ENCODE measurements around the gene MIA2. TPM values are rescaled to one million over a fixed set of nuclear protein-coding genes. Genes with fewer than 3 reads are reported as not detected.
"Not testable (repeated sequence)": the region's sequence is repeated elsewhere in the genome, so short reads cannot be mapped to it uniquely, and the experiment has no call there.

Gene MIA2
- total RNA-seq, 4 donors from 2014 or later = 13.8 to 19.4 (median 16.7) TPM

GRCh38 chr14:39232554-39233415 lies 930 bp upstream of the MIA2 start:
- no peak for ATAC-seq (ENCODE audit: low FRiP score)
- DNase-seq (ENCODE audit: low spot score) = no peak
- TF ChIP-seq, protein P1, sequence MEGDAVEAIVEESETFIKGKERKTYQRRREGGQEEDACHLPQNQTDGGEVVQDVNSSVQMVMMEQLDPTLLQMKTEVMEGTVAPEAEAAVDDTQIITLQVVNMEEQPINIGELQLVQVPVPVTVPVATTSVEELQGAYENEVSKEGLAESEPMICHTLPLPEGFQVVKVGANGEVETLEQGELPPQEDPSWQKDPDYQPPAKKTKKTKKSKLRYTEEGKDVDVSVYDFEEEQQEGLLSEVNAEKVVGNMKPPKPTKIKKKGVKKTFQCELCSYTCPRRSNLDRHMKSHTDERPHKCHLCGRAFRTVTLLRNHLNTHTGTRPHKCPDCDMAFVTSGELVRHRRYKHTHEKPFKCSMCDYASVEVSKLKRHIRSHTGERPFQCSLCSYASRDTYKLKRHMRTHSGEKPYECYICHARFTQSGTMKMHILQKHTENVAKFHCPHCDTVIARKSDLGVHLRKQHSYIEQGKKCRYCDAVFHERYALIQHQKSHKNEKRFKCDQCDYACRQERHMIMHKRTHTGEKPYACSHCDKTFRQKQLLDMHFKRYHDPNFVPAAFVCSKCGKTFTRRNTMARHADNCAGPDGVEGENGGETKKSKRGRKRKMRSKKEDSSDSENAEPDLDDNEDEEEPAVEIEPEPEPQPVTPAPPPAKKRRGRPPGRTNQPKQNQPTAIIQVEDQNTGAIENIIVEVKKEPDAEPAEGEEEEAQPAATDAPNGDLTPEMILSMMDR (IDR thresholded peaks at IDR 0.05) = no peak

- not testable (repeated sequence) for ATAC-seq (ENCODE audit: low FRiP score); DNase-seq (ENCODE audit: low spot score)
These were observed 1.3 kb downstream of the MIA2 start for GRCh38 chr14:39234986-39235385.

DNA sequence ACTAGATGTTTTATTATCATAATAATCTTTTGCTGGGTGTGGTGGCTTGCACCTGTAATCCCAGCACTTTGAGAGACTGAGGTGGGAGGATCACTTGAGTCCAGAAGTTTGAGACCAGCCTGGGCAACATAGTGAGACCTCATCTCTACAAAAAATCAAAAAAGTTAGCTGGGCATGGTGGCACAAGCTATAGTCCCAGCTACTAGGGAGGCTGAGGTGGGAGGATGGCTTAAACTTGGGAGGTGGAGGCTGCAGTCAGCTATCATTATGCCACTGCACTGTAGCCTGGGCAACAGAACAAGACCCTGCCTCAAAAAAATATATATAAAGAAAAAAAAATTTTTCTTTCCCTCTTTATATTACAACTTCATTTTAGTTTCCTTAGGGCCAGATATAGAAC lies 1.8 kb downstream of the MIA2 start:
- ATAC-seq (ENCODE audit: low FRiP score); DNase-seq (ENCODE audit: low spot score): not testable (repeated sequence)

GRCh38 chr14:39240769-39241168 lies 7.1 kb downstream of the MIA2 start:
- TF ChIP-seq, protein P1 (IDR thresholded peaks at IDR 0.05) = no peak
- DNase-seq (ENCODE audit: low spot score) (no peak), ATAC-seq (ENCODE audit: low FRiP score) (no peak)

DNA sequence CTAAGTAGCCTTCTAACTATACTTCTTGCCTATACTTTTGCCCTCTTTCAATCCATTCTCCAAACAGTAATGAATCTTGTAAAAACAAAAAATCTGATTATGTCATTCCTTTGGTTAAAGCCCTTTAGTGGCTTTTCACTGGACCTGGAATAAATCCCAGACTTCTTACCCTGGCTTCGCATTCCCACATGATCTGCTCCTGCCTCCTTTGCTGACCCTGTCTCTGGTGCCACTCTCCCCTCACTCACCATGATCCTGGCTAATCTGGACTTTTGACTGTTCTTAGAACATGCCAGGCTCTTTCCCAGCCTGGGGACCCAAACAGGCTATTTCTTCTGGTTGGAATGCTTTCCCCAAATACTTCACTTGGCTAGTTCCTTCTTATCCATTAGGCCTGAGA lies 7.9 kb downstream of the MIA2 start:
- DNase-seq (ENCODE audit: low spot score) = no peak
- TF ChIP-seq, protein P1 (IDR thresholded peaks at IDR 0.05) = no peak

DNA sequence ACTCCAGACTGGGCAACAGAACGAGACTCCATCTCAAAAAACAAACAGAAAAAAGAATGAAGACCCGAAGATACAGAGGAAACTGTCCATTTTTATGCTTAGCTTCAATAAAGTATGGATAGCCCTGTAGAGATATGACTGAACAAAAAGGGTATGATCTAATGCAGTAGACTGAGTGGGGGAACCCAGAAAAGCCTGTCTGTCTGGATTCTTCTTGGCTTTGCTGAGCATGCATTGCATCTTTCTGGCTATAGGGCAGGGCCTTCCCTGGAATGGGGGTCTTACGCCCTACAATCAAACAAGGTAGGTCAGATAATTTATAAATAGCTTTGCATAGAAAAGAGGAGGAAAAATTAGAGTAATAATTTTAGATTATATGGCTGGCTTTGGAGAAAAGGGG lies 10.1 kb downstream of the MIA2 start:
- TF ChIP-seq, protein P1 (IDR thresholded peaks at IDR 0.05) = no peak
- no peak for DNase-seq (ENCODE audit: low spot score)
- no peak for ATAC-seq (ENCODE audit: low FRiP score)

More for the DNA sequence above, 7.9 kb downstream of the MIA2 start:
- no peak for ATAC-seq (ENCODE audit: low FRiP score)

DNA sequence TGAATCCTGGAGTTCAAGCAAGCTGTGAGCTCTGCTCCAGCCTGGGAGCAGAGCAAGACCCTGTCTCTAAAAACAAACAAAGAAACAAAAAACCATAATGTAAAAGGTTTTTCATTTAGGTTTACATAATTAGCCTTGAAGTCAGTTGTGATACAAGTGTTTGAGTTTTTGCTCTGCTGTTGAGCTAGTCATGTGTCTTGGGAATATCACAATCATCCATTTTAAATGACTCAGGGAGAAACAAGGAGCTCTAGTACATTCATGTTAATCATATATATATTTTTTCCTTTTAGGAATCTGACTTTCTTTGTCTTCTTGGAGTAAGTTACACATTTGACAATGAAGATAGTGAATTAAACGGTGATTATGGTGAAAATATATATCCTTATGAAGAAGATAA lies 12.9 kb downstream of the MIA2 start:
- TF ChIP-seq, protein P1 (IDR thresholded peaks at IDR 0.05) = no peak
- DNase-seq (ENCODE audit: low spot score) (no peak), ATAC-seq (ENCODE audit: low FRiP score) (no peak)

- TF ChIP-seq, protein P1 (IDR thresholded peaks at IDR 0.05) = no peak
- DNase-seq (ENCODE audit: low spot score) = no peak
- ATAC-seq (ENCODE audit: low FRiP score) = no peak
These were observed 13.5 kb downstream of the MIA2 start for GRCh38 chr14:39247256-39247655.

Data from omental fat pad (tissue), 4 donors.